Endothelial cell of umbilical vein (primary cell): ENCODE results near the gene ZNF276. TPM values are rescaled to one million over a fixed set of nuclear protein-coding genes. Genes with fewer than 3 reads are reported as not detected.

Experiments used
- BruUV-seq: library from RNA; stranded (reverse); fragments of 400-500 nt; replicated peaks from 2 replicates; lab custom pipeline; 2021; lab: Mats Ljungman, UMichigan
- CTCF ChIA-PET: fragments of 300-600, 350-600 bp; sonication (Branson Sonifier 250); formaldehyde crosslinking; loops from one replicate; lab custom pipeline; 2021; ENCODE audit warnings: antibody characterized with exemption, inconsistent platforms; lab: Charles Lee
- POLR2A ChIA-PET: fragments of 300-600, 350-600 bp; sonication (Branson Sonifier 250); formaldehyde crosslinking; loops from one replicate; lab custom pipeline; 2021; ENCODE audit warnings: antibody characterized with exemption, inconsistent platforms; lab: Charles Lee
- DNase-seq: peaks from one replicate; pipeline ENCODE4 v3.0.0-alpha.2; 2011; ENCODE audit warnings: low read depth, low spot score
- FAIRE-seq: peaks from 2 replicates; lab custom pipeline; 2011; peaks lifted over from hg19 to GRCh38; lab: Jason Lieb, UNC
- H2AFZ ChIP-seq: 2 replicates; pipeline ENCODE4 v1.6.0; 2012; ENCODE audit warnings: low read depth, low read length, control low read depth, inconsistent platforms
- H3K27ac ChIP-seq: 2 replicates; pipeline ENCODE4 v1.5.1; 2011; ENCODE audit warnings: low read depth, mild to moderate bottlenecking, control low read depth, low read length, moderate library complexity; ENCODE audit not compliant: insufficient read depth
- H3K27me3 ChIP-seq, 2 experiments: 2 replicates each; pipeline versions ENCODE4 v1.6.0 to v1.6.1; 2011; ENCODE audit warnings: low read length in 2 of 2, mixed read lengths in 1 of 2; ENCODE audit not compliant: control insufficient read depth in 2 of 2, insufficient read depth in 2 of 2
- H3K36me3 ChIP-seq, 2 experiments: 2 replicates in 1 of 2; 3 replicates in 1 of 2; pipeline ENCODE4 v1.5.1; 2011; ENCODE audit warnings: low read length in 2 of 2, mild to moderate bottlenecking in 1 of 2, moderate library complexity in 1 of 2; ENCODE audit not compliant: control insufficient read depth in 2 of 2, insufficient read depth in 2 of 2; ENCODE audit errors: extremely low read depth in 1 of 2
- H3K4me1 ChIP-seq: 3 replicates; pipeline ENCODE4 v1.5.1; 2011; ENCODE audit warnings: mild to moderate bottlenecking, low read length; ENCODE audit not compliant: control insufficient read depth, insufficient read depth; ENCODE audit errors: extremely low read depth
- H3K4me2 ChIP-seq: 2 replicates; pipeline ENCODE4 v1.6.1; 2011; ENCODE audit warnings: low read length, control low read depth, mixed read lengths; ENCODE audit not compliant: insufficient read depth
- H3K4me3 ChIP-seq, 3 experiments: fragments of 200-600 bp in 1 of 3; sonication (generic), shearing (Covaris generic) in 1 of 3; replicated peaks in 1 of 3; 2 replicates each; pipeline ENCODE4 v1.5.1; 2011 to 2016; ENCODE audit warnings: control low read depth in 3 of 3, low read length in 3 of 3, mild to moderate bottlenecking in 2 of 3, inconsistent platforms in 1 of 3, low read depth in 1 of 3, moderate library complexity in 1 of 3; ENCODE audit not compliant: insufficient read depth in 1 of 3
- H3K79me2 ChIP-seq: 2 replicates; pipeline ENCODE4 v1.6.0; 2012; ENCODE audit warnings: low read length, inconsistent platforms; ENCODE audit not compliant: control insufficient read depth, insufficient read depth
- H3K9ac ChIP-seq: replicated peaks from 2 replicates; pipeline ENCODE3; 2011; ENCODE audit warnings: low read length, control low read depth; ENCODE audit not compliant: insufficient read depth; ENCODE audit errors: extremely low read depth
- H3K9me1 ChIP-seq: replicated peaks from 3 replicates; pipeline ENCODE4 v1.6.0; 2011; ENCODE audit warnings: mild to moderate bottlenecking, low read length; ENCODE audit not compliant: control insufficient read depth, insufficient read depth; ENCODE audit errors: extremely low read depth
- H3K9me3 ChIP-seq: replicated peaks from 2 replicates; pipeline ENCODE4 v1.5.1; 2012; ENCODE audit warnings: low read length, inconsistent platforms; ENCODE audit not compliant: control insufficient read depth, insufficient read depth
- H4K20me1 ChIP-seq: replicated peaks from 2 replicates; pipeline ENCODE3; 2011; ENCODE audit warnings: mild to moderate bottlenecking, low read length; ENCODE audit not compliant: control insufficient read depth, insufficient read depth; ENCODE audit errors: extremely low read depth
- CTCF ChIP-seq, 2 donors: IDR thresholded peaks; 1 replicate in 1 of 2; 2 replicates in 1 of 2; pipeline ENCODE4 v1.5.1; 2011; ENCODE audit warnings: low read length in 2 of 2, mild to moderate bottlenecking in 2 of 2, moderate library complexity in 2 of 2, control low read depth in 1 of 2, inconsistent platforms in 1 of 2, low read depth in 1 of 2; ENCODE audit not compliant: insufficient read depth in 1 of 2; ENCODE audit errors: extremely low read depth in 1 of 2
- EZH2 ChIP-seq: IDR thresholded peaks from 2 replicates; pipeline ENCODE4 v1.6.1; 2012; ENCODE audit warnings: borderline replicate concordance, low read depth, mild to moderate bottlenecking, moderate library complexity, low read length, inconsistent platforms; ENCODE audit not compliant: severe bottlenecking
- FOS ChIP-seq: IDR thresholded peaks from 2 replicates; pipeline ENCODE4 v1.6.1; 2011; ENCODE audit warnings: mild to moderate bottlenecking, low read length, moderate library complexity, borderline replicate concordance; ENCODE audit not compliant: insufficient read depth
- GATA2 ChIP-seq: IDR thresholded peaks from 2 replicates; pipeline ENCODE4 v1.7.0; 2011; ENCODE audit warnings: low read depth, mild to moderate bottlenecking, moderate library complexity, mixed read lengths, low read length; ENCODE audit not compliant: insufficient read length, insufficient read depth
- JUN ChIP-seq: IDR thresholded peaks from 2 replicates; pipeline ENCODE4 v1.6.1; 2011; ENCODE audit warnings: borderline replicate concordance, low read depth; ENCODE audit not compliant: insufficient read length, insufficient read depth
- MAX ChIP-seq: IDR thresholded peaks from 2 replicates; pipeline ENCODE4 v1.6.1; 2011; ENCODE audit not compliant: insufficient read depth, insufficient read length
- MYC ChIP-seq: IDR thresholded peaks from one replicate; pipeline ENCODE4 v1.6.1; 2011; ENCODE audit warnings: mild to moderate bottlenecking, low read depth, low read length
- POLR2A ChIP-seq: IDR thresholded peaks from 2 replicates; pipeline ENCODE4 v1.6.1; 2012; ENCODE audit warnings: low read depth, mild to moderate bottlenecking, control low read depth, low read length
- POLR2AphosphoS5 ChIP-seq: IDR thresholded peaks from 2 replicates; pipeline ENCODE4 v1.6.1; 2012; ENCODE audit warnings: low read depth, mild to moderate bottlenecking, control low read depth, low read length, moderate library complexity; ENCODE audit not compliant: insufficient read depth
- dilution Hi-C: fragments of 300-500 bp; cut with MboI; formaldehyde crosslinking; loops from one replicate; pipeline ENCODE4 v1.15.0; 2019; ENCODE audit warnings: low sequenced_read_pairs; ENCODE audit not compliant: extremely low pct_ligation_motif_present
- intact Hi-C: fragments of 100-400 bp; cut with micrococcal nuclease; formaldehyde crosslinking; loops from one replicate; pipeline ENCODE4 v1.10.0; 2022
- polyA plus RNA-seq, 4 experiments: library from polyadenylated mRNA; depleted of rRNA in 3 of 4; stranded (reverse) in 3 of 4; unstranded in 1 of 4; fragments of >200 nt; gene quantifications; 2 replicates each; pipeline versions ENCODE4 v1.2.1 to v1.2.3, GENCODE V29; 2011 to 2012; ENCODE audit warnings: missing spikeins in 1 of 4
- total RNA-seq: library from RNA; stranded (reverse); gene quantifications from 2 replicates; pipeline ENCODE4 v1.2.3, GENCODE V29; 2021

Gene ZNF276
- total and polyA plus RNA-seq, 2 donors (not counting 3 experiments of a cell fraction or from before 2014, with no cell fraction given), result 36.6 to 40.0 TPM

GRCh38 chr16:89696670-89697128 lies 24.6 kb upstream of the ZNF276 start:
- no peaks in the 10 kb centered on the region for H3K9me3 ChIP-seq
- POLR2A ChIA-PET, result no interaction called here
- intact Hi-C loops (no loop called here), dilution Hi-C loops (no loop called here)
- H3K36me3 ChIP-seq, result peaks cover 0 to 29% of the 10 kb centered on the region in 2 experiments
- H3K4me1 ChIP-seq, result peaks cover 9% of the 10 kb centered on the region
- DNase-seq (no peak), FAIRE-seq (no peak)
- BruUV-seq, result no TSS peak
- H3K9me1 ChIP-seq, result no peaks in the 10 kb centered on the region
- no peaks in the 10 kb centered on the region for H4K20me1 ChIP-seq
- H3K4me2 ChIP-seq, result no peak overlapping the region
- no peak overlapping the region for H3K9ac ChIP-seq
- no peak overlapping the region for H3K4me3 ChIP-seq
- no peaks in the 10 kb centered on the region for H3K27me3 ChIP-seq
- TF ChIP-seq MYC, result no peak
- peak; percentile 42 for TF ChIP-seq POLR2AphosphoS5
- H3K79me2 ChIP-seq, result no peaks in the 10 kb centered on the region
- no peak overlapping the region for H3K27ac ChIP-seq
- CTCF ChIA-PET, result interaction anchor here (2.0 kb wide), 1 partner anchor 9 kb away, joined by 5 read pairs; no protein-coding TSS in a partner anchor
- no peak overlapping the region for H2AFZ ChIP-seq

GRCh38 chr16:89697161-89697615 lies 24.1 kb upstream of the ZNF276 start:
- CTCF ChIA-PET, result interaction anchor here (2.0 kb wide), 1 partner anchor 9 kb away, joined by 5 read pairs; no protein-coding TSS in a partner anchor

More at GRCh38 chr16:89697161-89697615, 24.1 kb upstream of the ZNF276 start:
- intact Hi-C loops, result no loop called here
- Histone ChIP-seq H3K36me3 (peaks cover 0 to 24% of the 10 kb centered on the region in 2 experiments), H3K9ac (no peak overlapping the region), H3K9me1 (no peaks in the 10 kb centered on the region), H3K4me2 (no peak overlapping the region), H2AFZ (no peak overlapping the region), H3K79me2 (no peaks in the 10 kb centered on the region), H3K9me3 (no peaks in the 10 kb centered on the region), H3K27ac (no peak overlapping the region), H4K20me1 (no peaks in the 10 kb centered on the region), H3K4me3 (no peak overlapping the region), H3K27me3 (no peaks in the 10 kb centered on the region), H3K4me1 (peaks cover 9% of the 10 kb centered on the region)
- no peak for DNase-seq
- POLR2A ChIA-PET, result no interaction called here
- no TSS peak for BruUV-seq
- no peak for TF ChIP-seq CTCF (IDR thresholded peaks at IDR 0.05; ENCODE audit: extremely low read depth in 1 of 2, insufficient read depth in 1 of 2, low read depth in 1 of 2, low read length in 2 of 2)
- no peak for TF ChIP-seq POLR2A
- no peak for TF ChIP-seq MAX
- TF ChIP-seq GATA2, result no peak
- TF ChIP-seq JUN, result no peak
- TF ChIP-seq EZH2, result no peak
- no peak for TF ChIP-seq POLR2AphosphoS5
- no peak for TF ChIP-seq FOS
- no peak for TF ChIP-seq MYC
- dilution Hi-C loops, result no loop called here
- no peak for FAIRE-seq
